HG03457 (cell line): ENCODE data around the gene PRDX5.
"Not testable (repeated sequence)": the region's sequence is repeated elsewhere in the genome, so short reads cannot be mapped to it uniquely, and the experiment has no call there.

Source experiments
- ATAC-seq: cut with Tn5 transposase; IDR thresholded peaks from one replicate; pipeline ENCODE4 v1.9.1; 2021; ENCODE audit warnings: moderate number of reproducible peaks; ENCODE audit not compliant: unreplicated experiment

PRDX5 gene

DNA sequence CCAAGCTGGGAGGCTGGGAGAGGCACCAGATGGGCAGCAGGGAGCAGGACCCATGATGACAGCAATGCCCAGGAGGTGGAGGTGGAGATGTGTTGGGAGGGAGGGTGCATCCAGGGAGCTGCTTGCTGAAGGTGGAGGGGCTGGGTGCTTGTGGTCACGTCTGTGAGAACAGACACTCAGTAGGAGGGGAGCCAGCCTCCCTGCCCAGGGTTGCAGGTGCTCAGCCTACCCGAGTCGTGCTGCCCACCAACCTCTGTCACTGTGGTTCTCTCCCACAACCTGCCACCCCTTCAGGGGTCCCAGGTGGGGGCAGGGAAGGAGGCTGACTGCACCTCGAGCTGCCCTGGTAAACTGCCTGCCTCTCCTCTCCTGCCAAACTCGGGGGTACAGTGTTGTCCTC is 5.5 kb downstream of the PRDX5 start:
- ATAC-seq = no peak

DNA sequence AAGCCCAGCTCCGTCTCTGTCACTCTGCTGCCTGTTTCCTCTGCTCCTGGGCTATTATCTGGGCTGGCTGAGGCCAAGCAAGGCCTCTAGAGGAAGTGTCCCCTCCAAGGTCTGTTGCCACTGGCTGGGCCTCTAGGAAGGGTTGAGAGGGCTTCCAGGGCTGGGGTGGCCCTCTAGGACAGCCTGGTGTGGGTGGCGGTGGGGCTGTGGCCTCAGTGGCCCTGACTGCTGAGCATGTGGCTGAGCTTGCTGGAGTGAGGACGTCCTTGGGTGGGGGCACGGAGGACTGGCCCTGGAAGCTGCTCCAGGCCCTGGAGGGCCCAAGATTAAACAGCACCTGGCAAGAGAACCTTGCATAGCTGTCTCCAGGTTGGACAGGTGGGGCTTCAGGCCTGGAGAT is 6.1 kb downstream of the PRDX5 start:
- not testable (repeated sequence) for ATAC-seq

DNA sequence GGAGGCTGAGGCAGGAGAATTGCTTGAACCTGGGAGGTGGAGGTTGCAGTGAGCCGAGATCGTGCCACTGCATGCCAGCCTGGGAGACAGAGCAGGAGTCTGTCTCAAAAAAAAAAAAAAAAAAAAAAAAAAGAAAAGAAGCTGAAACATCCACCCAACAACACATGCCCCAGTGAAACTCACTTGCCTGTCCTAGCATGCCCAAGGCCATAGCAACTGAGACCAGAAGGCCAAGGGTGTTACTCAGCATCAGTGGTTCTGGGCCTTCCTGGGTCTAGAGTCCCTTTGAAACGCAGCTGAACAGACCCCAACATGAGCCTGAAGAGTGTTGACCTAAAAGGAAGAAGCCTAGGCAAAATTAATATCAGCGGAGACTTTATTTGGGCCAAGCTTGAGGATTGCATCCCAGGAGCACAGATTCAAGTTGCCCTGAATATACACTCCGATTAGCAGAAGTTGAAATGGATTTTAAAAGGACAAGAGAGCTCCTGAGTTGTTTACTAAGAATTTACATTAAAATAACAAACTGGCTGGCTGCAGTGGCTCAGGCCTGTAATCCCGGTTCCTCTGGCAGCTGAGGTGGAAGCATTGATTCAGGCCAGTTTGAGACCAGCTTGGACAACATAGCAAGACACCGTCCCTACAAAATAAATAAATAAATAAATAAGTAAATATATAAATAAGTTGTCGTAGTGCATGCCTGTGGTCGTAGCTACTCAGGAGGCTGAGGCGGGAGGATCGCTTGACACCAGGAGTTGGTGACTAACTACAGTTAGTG is 7.0 kb downstream of the PRDX5 start:
- no peak for ATAC-seq

DNA sequence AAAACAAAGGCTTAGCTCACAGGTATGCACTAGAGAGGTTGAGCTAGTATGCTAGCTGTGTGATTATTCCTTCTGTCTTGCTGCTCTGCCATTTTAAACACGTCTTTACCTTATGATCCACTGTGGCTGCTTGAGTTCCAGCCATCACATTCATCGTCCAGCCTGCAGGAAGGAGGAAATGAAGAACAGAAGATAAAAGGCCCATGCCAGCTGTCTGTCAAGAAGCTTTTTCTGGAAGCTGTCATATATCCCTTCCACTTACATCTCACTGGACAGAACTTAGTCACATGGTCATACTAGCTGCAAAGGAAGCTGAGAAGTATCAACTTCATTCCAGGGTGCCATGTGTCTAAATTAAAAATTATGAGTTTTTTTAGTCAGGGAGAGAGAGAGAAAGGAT is 9.5 kb downstream of the PRDX5 start:
- ATAC-seq = no peak

DNA sequence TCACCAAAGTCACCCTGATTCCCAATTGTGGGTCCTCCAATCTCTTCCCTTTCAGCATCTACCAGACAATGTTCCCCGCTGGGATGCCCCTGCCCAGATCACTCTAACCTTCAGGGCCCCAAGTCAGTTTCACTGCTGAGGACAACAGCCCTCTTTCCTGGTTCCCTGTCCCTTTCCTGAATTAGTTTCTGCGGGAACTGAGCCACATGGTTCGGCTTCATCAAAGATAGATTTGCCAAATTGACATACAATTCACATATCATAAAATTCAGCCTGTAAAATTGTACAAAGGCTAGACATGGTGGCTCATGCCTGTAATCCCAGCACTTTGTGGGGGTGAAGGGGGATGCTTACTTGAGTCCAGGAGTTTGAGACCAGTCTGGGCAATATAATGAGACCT is 10.1 kb downstream of the PRDX5 start:
- no peak for ATAC-seq

DNA sequence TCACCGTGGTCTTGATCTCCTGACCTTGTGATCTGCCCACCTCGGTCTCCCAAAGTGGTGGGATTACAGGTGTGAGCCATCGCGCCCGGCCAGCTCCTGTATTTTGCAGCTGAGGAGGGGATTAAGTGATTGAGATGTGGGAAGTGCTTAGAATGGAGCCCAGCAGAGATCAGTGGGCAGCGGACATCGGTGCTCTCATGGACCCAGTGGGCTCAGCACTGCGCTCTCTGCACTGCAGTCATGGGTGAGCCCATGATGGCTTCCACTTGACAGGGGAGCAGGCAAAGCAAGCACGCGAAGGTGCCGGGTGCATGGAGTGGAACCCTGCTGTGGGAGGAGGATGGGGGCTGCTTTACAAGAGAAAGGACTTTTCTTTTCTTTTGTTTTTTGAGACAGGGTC is 13.0 kb downstream of the PRDX5 start:
- no peak for ATAC-seq

DNA sequence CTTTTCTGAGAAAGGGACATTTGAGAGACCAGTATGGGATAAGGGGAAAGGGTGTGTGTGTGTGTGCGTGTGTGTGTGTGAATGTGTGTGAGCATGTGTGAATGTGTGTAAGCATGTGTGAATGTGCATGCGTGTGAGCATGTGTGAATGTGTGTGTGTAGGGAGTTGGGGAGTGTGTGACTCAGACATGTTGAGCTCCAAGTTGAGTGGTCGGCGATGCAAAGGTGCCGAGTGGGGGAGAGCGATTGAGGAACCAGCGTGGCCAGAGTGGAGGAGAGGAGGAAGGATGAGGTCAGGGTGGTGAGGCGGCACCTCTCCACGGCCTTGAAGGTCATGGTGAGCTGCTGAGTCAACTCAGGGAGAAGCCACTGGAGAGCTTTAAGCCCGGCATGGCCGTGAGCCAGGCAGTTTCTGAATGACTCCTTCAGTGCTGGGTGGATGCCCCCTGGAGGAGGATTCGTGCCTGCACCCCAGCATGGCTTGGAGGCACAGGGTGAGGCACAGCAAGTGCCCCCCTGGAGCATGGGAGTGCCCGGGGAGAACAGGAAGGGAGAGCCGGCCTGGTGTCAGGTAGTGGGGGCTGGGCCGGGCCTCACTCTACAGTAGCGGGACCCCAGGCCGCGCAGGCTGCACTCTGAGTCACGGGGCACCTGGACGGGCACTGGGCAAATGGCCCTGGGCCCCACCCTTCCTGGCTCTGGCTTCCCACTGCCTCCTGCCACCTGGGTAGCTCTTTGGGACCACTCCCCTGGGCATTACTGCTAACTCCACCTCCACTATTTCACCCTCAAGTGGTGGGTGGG is 13.8 kb downstream of the PRDX5 start:
- no peak for ATAC-seq

DNA sequence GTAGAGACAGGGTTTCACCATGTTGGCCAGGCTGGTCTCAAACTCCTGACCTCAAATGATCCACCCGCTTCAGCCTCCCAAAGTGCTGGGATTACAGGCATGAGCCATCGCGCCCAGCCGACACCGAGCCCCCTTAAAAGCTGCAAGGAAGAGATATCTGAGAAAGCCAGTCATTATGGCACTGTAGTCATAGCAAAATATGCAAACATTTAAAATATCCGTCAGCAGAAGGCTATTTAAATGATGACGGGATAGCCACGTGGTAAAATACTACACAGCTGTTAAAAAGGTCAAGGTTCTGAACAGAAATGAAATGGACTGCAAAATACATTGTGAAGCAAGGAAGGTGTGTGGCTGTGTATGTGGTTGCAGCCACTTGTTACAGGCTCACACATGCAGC is 15.6 kb downstream of the PRDX5 start:
- ATAC-seq = no peak

DNA sequence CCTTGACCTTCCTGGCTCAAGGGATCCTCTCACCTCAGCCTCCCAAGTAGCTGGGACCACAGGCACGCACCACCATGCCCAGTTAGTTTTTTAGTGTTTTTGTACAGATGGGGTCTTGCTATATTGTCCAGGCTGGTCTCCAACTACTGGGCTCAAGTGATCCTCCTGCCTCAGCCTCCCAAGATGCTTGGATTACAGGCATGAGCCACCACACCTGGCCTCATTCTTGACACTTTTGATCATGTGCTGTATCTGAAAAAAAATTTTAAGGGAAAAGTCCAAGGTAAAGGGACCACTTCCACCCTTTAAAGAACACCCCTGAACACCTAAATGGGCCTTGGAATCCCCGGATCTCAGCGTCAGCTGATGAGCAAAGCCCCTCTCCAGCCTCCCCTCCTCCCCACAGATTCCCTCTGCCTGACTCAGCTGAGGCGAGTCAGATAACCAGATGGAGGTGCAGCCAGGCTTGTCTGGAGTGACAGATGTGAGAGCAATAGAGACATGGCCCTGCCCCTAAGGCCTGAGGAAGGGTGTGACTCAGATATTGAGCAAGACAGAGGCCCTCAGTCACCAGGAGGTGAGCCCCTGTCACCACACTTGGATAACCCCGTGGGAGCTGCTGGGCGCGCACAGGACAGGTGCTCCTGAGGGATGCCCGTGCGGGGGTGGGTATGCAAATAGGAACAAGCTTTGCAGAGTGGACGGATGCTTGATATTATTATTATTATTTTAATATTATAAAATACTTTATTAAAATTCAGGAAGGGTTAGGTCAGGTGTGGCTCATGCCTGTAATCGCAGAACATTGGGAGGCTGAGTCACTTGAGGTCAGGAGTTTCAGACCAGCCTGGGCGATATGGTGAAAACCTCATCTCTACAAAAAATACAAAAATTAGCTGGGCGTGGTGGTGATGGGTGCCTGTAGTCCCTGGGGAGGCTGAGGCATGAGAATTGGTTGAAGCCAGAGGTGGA is 17.1 kb downstream of the PRDX5 start:
- peak; percentile 52 for ATAC-seq

DNA sequence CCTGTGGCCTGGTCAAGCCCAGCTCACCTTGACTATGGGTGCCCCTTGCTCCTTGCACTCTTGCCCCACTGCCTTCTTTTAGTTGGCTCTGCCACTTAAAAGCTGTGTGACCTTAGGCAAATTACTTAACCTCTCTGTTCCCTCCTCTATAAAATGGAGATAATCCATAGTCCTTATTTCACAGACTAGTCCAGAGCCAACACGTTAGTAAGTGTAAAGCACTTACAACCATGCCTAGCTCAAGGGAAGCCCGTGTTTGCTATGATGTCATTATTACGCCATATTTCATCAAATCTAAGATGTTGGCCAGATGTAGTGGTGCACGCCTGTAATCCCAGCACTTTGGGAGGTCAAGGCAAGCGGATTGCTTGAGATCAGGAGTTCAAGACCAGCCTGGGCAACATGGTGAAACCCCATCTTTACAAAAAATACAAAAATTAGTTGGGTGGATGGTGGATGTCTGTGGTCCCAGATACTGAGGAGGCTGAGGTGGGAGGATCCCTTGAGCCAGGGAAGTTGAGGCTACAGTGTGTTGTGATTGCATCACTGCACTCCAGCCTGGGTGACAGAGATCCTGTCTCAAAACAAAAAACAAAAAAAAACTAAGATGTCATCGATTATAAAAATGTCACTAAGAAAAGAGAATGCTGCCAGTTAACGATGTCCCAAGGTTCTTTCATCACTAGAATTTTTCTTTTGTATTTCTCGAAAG is 19.8 kb downstream of the PRDX5 start:
- no peak for ATAC-seq

DNA sequence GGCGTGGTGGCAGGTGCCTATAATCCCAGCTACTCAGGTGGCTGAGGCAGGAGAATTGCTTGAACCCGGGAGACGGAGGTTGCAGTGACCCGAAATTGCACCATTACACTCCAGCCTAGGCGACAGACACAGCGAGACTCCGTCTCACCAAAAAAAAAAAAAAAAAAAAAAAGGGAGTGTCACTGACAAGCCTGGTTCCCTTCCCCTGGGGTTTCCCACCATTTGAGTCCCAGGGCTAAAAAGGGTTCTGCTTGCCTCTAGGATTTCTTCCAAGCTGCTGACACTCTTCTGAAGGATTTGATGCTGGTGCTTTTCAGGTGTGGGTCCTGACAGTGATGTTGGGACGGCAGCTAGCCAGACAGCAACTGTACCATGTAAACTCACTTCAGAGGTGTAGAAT is 20.8 kb downstream of the PRDX5 start:
- ATAC-seq = no peak

DNA sequence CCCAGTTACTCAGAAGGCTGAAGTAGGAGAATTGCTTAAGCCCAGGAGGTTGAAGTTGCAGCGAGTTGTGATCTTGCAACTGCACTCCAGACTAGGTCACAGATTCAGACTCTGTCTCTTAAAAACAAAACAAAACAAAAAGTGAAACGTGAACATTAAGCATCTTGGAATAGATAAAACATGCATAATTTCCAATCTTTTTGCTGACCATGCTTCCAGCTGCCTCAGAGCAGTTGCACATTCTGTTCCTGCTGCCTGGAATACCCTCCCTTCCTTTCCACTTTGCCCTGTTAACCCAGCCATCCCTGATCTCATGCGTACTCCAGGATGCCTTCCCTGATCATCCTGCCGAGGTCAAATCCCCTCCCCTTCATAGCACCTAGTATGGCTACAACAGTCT is 21.4 kb downstream of the PRDX5 start:
- no peak for ATAC-seq

DNA sequence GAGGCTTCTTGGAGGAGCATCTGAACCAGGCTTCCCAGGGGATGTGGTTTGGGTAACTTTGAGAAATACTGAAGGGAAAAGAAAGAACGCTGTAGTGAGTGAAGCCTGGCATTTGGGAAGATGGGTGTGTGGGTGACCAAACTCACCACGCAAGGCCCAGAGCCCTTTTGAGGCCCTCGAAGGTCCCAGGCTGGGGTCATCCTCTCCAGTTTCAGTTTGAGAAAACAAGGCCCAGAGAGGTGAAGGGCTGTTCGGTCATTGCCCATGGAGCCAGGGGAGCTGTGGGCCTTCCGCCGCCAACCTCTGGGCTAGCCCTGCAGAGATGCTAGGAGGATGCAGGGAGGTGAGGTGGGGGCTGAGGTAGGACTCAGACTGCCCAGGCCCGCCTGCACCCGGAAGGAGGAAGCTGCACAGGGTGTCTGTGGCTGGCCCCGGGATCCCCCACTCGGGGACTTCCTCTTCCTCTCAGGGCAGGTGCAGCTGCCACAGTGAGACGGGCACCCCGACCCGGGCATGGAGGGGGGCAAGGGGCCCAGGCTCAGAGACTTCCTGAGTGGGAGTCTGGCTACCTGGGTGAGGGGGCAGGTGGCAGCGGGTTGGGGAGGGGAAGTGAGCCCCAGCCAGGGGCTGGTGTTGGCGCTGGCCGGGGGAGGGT is 22.0 kb downstream of the PRDX5 start, which contains the start of gene CCDC88B:
CCDC88B (plus strand) TSS at position 451 of the 655 bp plus-strand sequence; CDS start at position 514, 63 bp downstream.
- peak; percentile 31 for ATAC-seq

DNA sequence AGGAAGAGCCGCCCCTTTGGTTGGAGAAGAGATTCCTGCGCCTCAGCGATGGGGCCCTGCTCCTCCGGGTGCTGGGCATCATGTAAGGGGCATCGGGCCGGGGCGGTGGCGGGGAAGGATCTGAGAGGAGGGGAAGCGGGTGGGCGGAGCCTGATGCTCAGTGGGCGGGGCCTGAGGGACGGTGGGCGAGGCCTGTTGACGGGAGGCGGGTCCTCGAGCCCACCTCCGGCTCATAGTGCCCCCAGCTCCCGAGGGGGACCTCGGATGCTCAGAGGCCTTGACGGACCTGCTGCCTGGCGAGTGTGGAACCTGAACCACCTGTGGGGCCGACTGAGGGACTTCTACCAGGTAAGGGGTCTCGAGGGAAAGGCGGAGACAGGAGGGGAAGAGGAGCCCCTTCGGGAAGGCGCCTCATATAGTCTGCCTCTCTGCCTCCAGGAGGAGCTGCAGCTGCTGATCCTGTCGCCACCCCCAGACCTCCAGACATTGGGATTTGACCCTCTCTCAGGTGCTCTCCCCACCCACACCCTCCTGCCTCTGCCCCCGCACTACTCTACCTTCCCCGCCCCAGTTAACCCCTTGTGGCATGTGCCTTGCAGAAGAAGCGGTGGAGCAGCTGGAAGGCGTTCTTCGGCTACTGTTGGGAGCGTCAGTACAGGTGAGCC is 22.9 kb downstream of the PRDX5 start:
- no peak for ATAC-seq

DNA sequence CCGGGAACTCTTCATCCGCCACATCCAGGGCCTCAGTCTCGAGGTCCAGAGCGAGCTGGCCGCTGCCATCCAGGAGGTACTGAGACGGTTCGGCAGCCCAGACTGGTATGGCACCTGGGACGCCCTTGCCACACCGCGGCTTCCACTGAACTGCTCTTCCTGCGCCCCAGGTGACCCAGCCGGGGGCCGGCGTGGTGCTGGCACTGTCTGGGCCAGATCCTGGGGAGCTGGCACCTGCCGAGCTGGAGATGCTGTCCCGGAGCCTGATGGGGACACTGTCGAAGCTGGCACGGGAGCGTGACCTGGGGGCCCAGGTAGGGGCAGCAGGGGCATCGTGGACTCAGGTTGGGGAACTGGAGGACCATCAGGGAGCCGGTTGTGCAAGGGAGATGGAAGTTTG is 23.5 kb downstream of the PRDX5 start:
- no peak for ATAC-seq

DNA sequence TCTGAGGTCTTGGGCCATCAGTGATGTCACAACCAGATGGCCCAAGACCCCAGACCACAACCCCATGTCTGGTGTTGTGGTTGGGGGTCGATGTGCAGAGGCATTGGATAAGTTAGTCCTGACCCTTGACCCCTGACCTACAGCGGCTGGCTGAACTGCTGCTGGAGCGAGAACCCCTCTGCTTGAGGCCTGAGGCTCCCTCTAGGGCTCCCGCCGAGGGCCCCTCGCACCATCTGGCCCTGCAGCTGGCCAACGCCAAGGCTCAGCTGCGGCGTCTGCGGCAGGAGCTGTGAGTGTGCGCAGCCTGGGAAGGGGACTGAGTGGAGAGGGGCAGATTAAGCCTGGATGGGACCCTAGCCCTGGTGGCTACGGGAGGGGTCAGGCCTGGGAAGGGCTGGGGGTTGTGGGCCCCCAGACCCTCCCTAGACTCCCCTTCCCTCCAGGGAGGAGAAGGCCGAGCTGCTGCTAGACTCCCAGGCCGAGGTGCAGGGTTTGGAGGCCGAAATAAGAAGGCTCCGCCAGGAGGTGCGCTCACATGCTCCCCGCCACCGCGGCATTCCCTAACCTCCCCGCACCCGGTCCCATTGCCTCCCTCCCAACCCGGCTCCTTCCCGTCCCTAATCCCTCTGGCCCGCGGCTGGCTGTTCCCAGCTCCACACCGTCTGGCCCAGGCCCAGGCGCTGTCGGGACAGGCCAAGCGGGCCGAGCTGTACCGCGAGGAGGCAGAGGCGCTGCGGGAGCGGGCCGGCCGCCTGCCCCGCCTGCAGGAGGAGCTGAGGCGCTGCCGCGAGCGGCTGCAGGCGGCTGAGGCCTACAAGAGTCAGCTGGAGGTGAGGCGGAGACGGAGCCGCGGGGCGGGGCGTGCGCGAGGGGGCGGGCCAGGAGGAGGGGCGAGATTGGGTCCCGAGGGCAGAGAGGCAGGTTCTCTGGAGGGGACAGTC is 24.2 kb downstream of the PRDX5 start:
- no peak for ATAC-seq

DNA sequence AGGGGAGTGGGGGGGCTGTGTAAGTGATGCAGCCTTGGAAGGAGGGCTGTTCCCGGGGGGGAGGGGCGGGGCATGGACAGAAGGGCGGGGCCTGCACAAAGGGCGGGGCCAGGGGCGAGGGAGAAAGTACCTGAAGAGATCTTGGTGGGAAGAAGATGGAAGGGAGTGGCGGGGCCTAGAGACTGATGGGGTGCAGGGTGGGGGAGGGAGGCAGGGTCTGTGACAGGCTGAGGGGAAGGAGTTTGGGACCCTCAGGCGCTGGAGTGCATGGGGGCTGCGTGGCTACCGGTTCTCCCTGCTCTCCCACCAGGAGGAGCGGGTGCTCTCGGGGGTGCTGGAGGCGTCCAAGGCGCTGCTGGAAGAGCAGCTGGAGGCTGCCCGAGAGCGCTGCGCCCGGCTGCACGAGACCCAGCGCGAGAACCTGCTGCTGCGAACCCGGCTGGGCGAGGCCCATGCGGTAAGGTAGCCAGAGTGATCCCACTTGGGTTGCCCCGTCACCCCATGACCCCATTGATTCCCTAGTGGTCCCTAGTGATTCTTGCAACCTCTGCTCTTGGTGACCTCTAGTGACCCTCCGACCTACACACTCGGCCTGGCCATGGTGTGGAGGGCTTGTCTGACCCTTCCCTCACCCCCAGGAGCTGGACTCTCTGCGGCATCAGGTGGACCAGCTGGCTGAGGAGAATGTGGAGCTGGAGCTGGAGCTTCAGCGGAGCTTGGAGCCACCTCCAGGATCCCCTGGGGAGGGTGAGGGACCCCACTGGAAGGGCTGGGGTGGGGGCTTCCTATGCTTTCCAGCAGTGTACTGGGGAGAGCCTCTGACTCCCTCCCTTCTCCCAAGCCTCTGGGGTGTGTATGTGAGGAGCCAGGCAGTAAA is 25.2 kb downstream of the PRDX5 start:
- ATAC-seq = no peak
